GM21825 (cell line): ENCODE results near the gene DOCK10.

Experiments used
- ATAC-seq: cut with Tn5 transposase; IDR thresholded peaks from one replicate; pipeline ENCODE4 v1.9.1; 2021; ENCODE audit warnings: mild to moderate bottlenecking, moderate library complexity; ENCODE audit not compliant: unreplicated experiment

DOCK10 gene

GRCh38 chr2:225042800-225043167, 516 bp upstream of the DOCK10 start:
- no peak for ATAC-seq

GRCh38 chr2:225041207-225041850, 939 bp downstream of the DOCK10 start:
- peak; percentile 57 for ATAC-seq

GRCh38 chr2:225040856-225041206, 1.4 kb downstream of the DOCK10 start:
- ATAC-seq: peak; percentile 20

- no peak for ATAC-seq
These were observed 2.1 kb downstream of the DOCK10 start for GRCh38 chr2:225040142-225040541.

- no peak for ATAC-seq
These were observed 4.1 kb downstream of the DOCK10 start for GRCh38 chr2:225038231-225038523.

- no peak for ATAC-seq
These were observed 4.6 kb downstream of the DOCK10 start for GRCh38 chr2:225037415-225038230.

- ATAC-seq: no peak
These were observed 5.8 kb downstream of the DOCK10 start for GRCh38 chr2:225036431-225036830.

- no peak for ATAC-seq
These were observed 8.6 kb downstream of the DOCK10 start for GRCh38 chr2:225033440-225034318.

- no peak for ATAC-seq
These were observed 10.0 kb downstream of the DOCK10 start for GRCh38 chr2:225032246-225032645.

GRCh38 chr2:225031599-225031998, 10.7 kb downstream of the DOCK10 start:
- no peak for ATAC-seq

- ATAC-seq: no peak
These were observed 11.4 kb downstream of the DOCK10 start for GRCh38 chr2:225030893-225031292.

- no peak for ATAC-seq
These were observed 12.1 kb downstream of the DOCK10 start for GRCh38 chr2:225030203-225030602.

GRCh38 chr2:225028572-225028971, 13.7 kb downstream of the DOCK10 start:
- ATAC-seq: no peak

- ATAC-seq: no peak
These were observed 15.1 kb downstream of the DOCK10 start for GRCh38 chr2:225027061-225027762.

- ATAC-seq: no peak
These were observed 16.2 kb downstream of the DOCK10 start for GRCh38 chr2:225025917-225026571.

- ATAC-seq: no peak
These were observed 20.1 kb downstream of the DOCK10 start for GRCh38 chr2:225022188-225022587.

- no peak for ATAC-seq
These were observed 22.0 kb downstream of the DOCK10 start for GRCh38 chr2:225020168-225020849.

- ATAC-seq: no peak
These were observed 23.2 kb downstream of the DOCK10 start for GRCh38 chr2:225019105-225019504.

- no peak for ATAC-seq
These were observed 24.6 kb downstream of the DOCK10 start for GRCh38 chr2:225017713-225018112.

- ATAC-seq: no peak
These were observed 25.1 kb downstream of the DOCK10 start for GRCh38 chr2:225017098-225017685.
